ENCODE results near the gene EHD1. TPM values are rescaled to one million over a fixed set of nuclear protein-coding genes. Genes with fewer than 3 reads are reported as not detected.

Gene EHD1
- 10 to 100 TPM; 54.4 to 77.9 (median 64.7) TPM for polyA plus RNA-seq (ENCODE audit: insufficient read length in 4 of 4)

DNA sequence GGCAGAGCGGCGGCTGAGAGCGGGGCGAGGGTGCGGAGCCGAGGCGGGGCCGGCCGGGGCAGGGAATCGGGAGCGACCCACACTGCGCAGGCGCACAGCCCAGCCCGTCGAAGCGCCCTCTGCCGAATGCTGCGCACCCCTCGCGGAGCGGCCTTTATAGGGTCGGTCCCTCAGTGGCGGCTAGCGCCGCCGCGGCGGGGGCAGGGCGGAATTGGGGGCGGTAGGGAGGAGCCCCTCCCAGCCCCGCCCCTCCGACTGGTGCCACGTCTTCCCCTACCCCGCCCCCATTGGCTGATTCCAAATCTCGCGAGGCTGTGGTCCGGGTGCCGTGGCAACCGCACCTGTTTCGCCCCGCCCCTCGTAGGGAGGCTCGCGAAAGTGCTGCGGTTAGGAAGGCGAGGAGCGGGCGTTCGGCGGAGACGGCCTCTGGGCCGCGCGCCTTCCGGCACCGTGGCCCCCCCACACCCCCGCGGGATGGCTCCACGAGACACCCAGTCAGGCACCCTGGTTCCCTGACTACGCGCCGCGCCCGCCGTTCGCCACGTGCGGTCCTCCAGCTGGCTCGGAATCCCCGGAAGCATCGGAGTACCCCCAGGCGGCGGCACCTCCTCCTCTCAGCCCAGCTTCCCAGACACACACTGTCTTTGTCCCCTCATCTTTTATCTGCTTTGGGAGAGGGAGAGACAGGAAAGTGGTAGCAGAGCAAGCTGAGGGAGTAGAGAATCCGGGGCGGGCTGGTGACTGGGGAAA, at the start of gene EHD1:
Gene EHD1, minus strand, starts transcription at position 128 of the 750 bp plus-strand sequence. CDS start 157 bp downstream, outside the sequence.
- DNase-seq (ENCODE audit: low read depth in 4 of 4, low spot score in 2 of 4), result peak; percentile 87 to 98 (median 96)

DNA sequence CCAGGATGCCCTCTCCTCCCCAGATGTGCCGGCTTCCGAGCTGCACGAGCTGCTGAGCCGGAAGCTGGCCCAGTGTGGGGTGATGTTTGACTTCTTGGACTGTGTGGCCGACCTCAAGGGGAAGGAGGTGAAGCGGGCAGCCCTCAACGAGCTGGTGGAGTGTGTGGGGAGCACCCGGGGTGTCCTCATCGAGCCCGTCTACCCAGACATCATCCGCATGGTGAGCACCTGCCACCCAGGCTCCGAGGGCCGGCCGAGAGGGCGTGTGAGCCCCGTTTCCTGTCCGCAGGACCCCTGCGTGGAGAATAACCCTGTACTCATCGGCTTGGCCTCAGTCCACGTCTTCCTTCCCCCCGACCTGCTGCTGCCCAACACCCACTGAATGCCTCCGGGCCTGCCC, 48.3 kb upstream of the EHD1 start:
- no peak for DNase-seq (ENCODE audit: low read depth in 4 of 4, low spot score in 2 of 4)

DNA sequence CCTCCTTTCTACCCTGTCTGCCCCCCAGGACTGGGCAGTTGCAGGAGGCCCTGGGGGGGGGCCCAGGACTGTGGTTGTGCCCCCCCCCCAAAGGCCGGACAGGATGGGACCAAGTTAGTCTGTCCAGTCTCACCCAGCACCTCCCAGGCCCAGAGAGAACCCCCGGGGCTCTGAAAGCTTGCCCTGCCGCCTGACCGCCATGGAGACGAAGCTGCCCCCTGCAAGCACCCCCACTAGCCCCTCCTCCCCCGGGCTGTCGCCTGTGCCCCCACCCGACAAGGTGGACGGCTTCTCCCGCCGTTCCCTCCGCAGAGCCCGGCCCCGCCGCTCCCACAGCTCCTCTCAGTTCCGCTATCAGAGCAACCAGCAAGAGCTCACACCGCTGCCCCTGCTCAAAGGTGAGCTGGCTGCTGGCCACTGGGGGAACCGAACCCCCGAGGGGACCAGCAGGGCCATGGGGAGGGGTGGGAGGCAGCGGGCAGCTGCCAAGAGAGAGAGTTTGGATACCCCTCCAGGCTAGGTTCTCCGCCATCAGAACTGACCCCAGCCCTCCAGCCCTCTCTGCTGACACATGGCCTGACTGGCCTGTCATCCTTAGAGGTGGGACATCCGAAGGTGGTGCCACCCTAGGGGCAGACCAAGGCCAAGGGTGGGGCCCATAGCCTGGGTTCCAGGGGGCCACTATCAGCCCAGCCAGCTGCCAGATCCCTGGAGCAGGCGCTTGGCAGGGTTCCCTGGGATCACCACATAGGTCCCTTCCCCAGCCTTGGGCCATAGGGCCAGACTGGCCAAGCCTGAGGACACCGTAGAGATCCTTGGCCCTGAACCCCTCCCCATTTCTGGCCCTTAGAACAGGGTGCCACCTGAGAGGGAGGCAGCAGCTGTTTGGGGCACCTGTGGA, 47.4 kb upstream of the EHD1 start:
- no peak for DNase-seq (ENCODE audit: low read depth in 4 of 4, low spot score in 2 of 4)

DNA sequence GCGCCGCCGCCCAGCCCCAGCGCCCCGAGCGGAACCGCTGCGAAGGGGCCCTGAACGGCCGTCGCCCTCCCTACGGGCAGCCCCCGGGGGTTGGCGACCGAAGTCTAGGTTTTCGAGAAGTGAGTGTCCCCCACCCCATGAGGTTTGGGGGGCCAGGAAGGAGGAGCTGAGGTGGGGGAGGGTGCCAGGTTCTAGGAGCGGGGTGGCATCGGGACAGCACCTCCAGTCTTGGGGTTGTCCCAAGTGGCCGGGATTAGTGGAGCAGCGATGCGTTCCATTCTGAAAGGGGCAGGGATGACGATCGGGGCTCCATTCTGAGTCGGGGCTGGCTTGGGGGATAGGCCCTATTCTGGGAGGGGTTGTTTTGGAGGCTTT, 46.5 kb upstream of the EHD1 start:
- DNase-seq (ENCODE audit: low read depth in 4 of 4, low spot score in 2 of 4), result no peak

DNA sequence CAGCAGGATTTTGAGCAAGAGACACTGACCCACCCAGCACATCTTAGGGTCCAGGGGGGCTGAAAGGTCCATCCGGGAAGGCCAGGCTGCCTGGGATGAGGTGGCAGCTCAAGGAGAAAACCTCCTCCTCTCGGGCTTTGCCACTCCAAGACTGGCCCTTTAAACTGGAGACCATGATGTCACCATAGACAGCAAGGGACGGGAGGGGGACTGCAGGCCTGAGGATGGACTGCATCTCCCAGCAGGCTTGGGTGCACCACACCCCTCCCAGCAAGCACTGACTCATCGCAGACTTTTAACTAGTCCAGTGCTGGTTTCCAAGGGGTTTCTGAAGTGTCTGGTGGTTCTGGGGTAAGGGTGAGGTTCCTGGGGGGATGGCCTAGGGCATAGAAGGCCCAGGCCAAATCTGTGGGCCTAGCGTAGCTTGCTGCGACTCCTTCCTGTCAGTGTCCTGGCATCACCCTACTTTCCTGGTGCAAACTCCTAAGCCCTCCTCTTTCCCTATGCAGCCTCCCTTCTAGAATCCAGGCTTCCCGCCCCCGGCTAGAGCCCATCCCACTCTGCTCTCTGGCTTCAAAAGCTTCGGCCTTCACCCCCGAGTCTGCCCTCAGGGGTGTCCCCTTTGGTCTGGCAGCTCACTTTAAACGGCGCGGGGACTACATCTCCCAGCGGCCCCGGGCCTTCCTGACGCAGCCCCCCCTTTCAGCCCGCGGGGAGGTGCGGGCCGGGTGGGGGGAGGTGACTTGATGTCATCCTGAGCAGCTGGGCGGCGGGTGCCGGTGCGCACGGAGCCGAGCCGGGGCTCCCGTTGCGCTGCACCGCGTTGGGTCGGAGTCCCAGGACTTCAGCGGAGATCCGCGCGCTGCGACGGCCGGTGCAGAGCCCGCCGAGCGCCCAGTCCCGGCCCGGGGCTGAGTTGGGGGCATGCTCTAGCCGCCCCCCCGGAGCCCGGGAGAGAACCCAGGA, 45.8 kb upstream of the EHD1 start, which contains the start of gene PPP2R5B:
Gene PPP2R5B, plus strand, starts transcription at position 746 of the 966 bp plus-strand sequence. CDS start 1,046 bp downstream, outside the sequence.
- peak; percentile 68 to 84 (median 78) for DNase-seq (ENCODE audit: low read depth in 4 of 4, low spot score in 2 of 4)

DNA sequence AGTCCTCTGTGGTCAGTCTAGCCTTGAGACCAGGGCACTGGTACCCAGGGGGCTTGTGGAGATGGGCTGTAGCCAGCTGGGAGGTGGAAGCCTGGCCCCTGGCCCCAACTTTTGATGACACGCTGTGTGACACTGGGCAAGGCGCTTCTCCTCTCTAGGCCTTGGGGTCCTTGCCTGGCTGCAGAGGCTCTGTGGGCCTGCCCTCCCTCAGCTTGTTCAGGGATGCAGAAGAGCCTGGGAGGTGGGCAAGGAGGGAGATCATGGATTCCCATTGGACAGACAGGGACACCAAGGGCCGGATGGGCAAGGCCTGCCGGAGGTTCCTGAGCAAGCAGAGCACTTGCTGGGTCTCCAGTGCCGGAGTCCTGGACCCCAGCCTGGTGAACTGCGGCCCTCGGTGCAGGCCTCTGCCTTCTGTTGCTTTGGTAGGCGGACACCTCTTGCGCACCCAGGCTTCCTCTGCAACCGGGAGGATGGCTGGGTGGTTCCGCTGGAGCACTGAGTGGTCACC, 44.8 kb upstream of the EHD1 start:
- DNase-seq (ENCODE audit: low read depth in 4 of 4, low spot score in 2 of 4), result no peak

DNA sequence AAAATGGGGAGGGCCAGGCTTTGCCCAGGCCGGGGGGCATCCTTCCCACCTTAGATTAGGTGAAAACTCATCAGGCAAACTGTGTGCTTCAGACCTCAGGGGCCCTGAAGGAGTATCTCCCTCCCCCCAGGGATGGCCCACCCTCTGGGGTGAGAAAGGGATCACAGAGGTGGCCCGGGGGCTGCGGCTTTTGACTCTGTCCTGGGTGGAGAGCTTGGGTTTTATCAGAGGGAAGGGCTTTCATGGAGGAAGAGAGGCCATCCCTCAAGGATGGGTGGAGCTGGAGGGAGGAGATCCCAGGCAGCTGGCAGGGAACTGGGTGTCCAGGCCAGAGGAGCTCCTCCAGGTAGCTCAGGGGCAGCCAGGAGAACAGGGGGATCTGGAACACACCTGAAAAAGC, 43.0 kb upstream of the EHD1 start:
- no peak for DNase-seq (ENCODE audit: low read depth in 4 of 4, low spot score in 2 of 4)

DNA sequence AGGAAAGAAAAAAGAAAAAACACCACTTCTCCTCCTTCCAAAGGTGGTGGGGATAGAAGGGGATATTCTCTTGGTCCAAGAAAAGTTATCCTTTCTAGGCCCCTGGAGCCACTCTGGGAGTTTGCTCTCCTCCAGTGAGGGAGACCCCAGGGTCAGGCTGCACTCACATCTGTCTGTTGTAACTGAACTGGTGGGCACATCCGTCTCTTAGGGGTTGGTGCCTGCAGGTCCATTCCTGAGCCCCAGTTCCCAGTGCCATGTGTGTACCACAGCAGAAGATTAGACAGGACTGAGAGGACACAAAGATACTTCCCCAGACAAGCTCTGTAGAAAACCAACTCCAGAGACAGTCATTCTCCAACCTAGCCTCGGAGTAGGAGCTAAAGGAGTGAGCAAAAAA, 41.7 kb upstream of the EHD1 start:
- no peak for DNase-seq (ENCODE audit: low read depth in 4 of 4, low spot score in 2 of 4)

DNA sequence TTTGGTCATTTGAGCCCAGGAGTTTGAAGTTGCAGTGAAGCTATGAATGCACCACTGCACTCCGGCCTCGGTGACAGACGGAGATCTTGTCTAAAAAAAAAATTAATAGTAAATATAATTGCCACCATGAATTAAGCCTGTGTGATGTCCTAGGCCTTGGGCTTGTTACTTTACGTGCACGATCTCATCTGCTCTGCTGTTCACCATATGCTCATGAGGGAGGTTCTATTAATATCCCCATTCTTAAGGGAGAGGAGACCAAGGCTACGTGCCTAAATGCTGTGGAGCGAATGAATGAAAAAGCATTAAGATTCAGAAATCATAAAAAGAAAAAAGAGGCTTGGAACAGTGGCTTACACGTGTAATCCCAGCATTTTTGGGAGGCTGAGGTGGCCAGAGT, 41.2 kb upstream of the EHD1 start:
- no peak for DNase-seq (ENCODE audit: low read depth in 4 of 4, low spot score in 2 of 4)

DNA sequence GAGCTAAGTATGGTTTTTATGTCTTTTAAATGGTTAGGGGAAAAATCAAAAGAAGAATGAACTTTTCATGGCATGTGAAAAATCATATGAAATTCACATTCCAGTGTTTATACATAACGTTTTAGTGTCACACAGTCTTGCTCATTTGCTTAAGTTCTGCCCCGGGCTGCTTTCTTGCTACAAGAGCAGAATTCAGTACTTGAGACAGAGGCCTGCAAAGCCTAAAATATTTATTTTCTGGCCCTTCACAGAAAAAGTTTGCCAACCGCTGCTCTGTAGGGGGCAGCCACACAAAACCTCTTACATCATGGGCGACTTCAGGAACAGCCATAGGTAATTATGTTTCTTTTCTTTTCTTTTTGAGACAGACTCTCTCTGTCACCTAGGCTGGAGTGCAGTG, 39.6 kb upstream of the EHD1 start:
- no peak for DNase-seq (ENCODE audit: low read depth in 4 of 4, low spot score in 2 of 4)

DNA sequence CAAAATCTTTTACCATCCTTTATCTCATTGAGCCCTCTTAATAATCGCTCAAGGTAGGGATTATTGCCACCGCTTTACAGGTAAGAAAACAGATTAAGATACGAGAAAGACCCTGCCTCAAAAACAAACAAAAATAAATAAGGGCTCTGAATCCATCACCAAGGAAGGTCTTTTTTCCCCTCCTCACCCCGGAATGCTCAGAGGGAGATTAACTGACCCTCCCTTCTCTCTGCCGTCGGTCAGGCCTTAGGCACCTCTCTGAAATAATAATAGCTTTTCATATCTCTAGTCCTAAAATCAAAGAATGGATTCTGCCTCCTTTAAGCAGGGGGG, 39.2 kb upstream of the EHD1 start:
- no peak for DNase-seq (ENCODE audit: low read depth in 4 of 4, low spot score in 2 of 4)

DNA sequence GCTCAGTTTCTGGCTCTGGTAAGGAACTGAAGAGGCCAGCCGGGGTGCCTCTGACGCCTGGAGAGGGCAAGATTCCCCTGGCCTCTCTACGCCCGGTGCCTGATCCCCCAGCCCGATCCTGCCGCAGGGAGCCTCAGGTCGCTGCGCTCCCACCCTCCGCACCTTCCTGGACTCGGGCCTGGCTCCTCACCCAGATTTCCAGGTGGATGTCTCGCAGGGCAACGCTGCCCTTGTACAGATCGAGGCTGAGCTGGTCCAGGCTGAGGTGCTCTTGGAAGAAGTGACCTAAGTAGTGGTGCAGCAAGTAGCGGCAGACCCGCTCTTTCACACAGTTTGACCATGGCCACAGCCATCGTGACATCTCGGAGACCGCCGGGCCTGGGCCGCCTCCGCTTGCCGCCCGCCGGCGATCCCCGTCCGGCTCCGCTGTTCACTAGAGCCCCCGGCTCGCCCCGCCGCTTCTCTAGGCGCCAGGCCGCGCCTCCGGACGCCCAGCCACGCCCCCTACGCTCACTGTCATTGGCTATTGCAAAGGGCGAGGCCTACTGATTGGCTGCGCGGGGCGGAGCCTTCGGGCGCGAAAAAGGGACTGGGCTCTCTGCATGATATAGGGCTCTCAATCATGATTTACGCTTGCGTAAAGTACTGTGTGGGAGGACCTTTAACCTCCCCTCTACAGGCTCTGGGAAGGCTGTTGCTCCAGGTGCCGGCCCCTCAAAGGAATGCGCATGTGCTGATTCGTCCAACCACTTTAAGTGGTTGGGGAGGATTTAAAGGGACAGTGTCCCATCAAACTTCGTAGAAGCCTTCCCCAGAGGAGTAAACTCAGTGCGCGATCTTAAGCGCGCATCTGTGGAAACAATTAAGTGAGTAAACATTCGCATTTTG, 38.6 kb upstream of the EHD1 start, which contains the start of gene ATG2A:
Gene ATG2A, minus strand, starts transcription at position 435 of the 888 bp plus-strand sequence. Its CDS starts 74 bp downstream, at position 361.
- peak; percentile 97 to 100 (median 99) for DNase-seq (ENCODE audit: low read depth in 4 of 4, low spot score in 2 of 4)

DNA sequence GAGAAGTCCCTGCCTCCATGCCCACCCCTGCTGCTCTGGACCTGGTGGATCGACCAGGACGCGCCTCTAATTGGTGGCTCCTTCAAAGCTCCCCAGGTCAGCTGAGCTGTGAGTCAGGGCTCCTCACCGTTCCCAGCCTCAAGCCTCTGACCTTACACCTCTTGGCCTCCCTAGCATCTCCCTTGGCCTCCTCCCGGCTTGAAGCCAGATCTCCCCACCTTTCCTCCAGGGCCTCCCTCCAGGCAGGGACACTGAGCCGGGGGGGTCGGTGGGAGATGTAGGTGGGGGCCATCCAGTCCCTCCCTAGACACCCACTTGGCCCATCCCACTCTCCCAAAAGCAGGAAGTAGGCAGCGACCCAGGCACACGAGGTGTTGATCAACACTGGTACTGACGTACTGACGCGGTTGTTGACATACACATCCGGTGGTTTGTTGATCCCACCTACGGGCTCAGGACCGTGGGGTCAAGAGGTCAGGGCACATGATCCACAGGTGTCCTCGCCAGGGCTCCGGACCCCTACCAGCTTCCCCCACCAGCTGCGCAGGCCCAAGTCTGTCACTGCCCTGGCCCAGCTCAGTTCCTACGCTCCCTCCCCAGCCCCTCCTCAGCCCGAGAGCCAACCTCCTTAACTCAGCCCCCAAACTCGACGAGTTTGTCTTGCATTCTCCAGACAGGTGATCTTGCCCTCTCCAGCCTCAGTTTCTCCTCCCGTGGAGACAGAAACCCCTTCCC, 37.8 kb upstream of the EHD1 start:
- DNase-seq (ENCODE audit: low read depth in 4 of 4, low spot score in 2 of 4), result no peak

DNA sequence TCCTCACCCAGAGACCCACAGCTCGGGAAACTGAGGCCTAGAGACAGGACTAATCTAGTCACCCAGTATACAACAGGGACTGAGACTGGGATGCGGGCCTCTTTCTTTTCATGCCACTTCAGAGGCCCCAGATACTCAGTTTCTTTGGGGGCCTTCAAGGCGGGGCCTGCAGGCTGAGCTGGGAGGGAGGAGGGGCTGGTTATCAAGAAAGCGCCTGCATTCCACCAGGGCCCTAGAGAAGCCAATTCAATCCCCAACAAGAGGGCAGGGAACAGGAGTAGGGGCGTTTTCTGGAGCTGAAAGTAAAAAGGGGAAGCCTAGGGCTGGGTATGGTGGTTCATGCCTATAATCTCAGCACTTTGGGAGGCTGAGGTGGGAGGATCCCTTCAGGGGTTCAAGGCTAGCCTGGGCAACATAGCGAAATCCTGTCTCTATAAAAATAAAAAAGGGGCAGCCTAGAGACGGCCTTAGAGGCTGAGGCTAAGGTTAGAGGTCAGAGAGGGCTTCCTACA, 37.0 kb upstream of the EHD1 start:
- DNase-seq (ENCODE audit: low read depth in 4 of 4, low spot score in 2 of 4), result no peak

DNA sequence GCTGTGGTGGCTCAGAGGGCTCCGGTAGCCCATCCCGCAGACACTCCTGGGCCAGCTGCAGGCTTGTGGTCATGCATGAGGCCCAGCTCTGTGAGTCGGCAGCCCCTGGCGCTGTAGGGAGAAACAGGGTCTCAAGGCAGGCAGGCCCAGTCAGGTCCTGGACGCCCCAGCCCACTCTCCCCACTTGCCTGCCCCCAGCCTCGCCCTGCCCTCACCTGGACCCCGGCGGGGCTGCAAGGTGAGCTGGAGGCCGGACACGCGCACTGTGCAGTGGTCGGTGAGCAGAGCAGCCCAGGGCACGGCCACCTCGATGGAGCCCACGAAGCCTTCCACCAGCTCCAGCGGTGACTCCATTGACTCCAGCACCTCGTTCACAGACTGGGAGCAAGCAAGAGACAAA, 35.7 kb upstream of the EHD1 start:
- no peak for DNase-seq (ENCODE audit: low read depth in 4 of 4, low spot score in 2 of 4)

DNA sequence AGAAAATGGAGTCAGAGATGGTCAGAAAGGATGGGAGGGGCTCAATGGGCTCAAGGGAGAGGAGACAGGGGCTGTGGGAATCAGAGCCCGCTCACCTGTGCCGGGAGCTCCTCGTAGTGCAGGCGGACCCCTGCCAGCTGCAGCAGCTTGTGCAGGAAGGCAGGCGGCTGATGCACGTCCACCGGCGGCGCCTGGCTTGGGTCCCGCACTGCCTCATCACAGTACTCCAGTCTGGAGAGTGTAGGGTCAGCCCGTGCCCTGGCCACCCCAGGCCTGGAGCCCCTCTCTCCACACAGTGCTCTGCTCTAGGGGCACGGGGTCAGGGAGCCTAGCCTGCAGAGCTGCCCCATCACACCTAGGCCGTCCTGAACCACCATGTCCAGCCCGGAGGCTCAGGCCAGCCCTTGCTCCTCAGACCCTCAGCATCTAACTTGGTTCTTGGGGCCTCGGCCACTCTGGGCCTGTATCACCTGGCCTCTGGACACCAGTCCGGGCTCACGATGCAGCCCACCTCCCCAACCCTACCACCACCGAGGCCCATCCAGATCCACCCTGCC, 34.8 kb upstream of the EHD1 start:
- no peak for DNase-seq (ENCODE audit: low read depth in 4 of 4, low spot score in 2 of 4)

DNA sequence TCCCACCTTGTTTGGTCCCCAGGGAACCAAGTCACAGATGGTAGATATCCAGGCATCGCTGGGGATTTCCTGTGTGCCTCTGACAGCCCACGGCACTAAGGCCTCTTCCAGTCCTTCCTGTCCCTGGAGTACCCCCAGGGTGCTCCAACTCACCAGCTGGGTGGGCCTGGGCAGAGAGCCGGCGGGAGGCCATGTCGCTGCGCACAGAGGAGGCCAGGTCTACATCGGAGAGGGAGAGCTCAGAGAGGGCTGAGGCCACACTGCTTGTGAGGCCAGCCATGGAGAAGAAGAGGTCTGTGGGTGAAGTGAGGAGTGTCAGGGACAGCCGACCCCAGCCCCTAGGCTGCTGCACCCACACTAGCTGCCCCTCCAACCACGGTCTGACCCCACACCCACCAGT, 33.3 kb upstream of the EHD1 start:
- no peak for DNase-seq (ENCODE audit: low read depth in 4 of 4, low spot score in 2 of 4)

DNA sequence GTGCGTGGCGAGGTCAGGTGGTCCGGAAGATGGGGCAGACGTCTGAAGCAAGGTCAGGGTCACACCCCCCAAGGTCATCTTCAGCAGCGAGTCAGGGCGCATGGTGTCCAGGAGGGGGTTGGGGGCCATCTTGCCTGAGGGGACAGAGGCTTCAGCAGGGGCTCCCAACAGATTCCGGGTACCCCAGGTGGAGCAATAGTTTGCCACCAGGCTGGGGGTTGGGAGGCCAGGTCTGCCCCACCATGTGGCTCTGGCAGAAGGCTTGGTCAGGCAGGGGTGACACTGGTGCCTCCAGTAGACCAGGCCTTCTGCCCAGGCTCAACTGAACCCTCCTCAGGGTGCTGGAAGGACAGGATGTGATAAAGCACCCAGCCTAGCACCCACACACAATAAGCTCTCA, 32.7 kb upstream of the EHD1 start:
- DNase-seq (ENCODE audit: low read depth in 4 of 4, low spot score in 2 of 4), result no peak
